ENCODE results near the gene CACNA1C.

CACNA1C gene

GRCh38 chr12:2183556-2184541 lies 131.1 kb downstream of the CACNA1C start:
- TF ChIP-seq CTCF (conservative IDR thresholded peaks at IDR 0.05; ENCODE audit: low read depth, low read length): peak; percentile 65

GRCh38 chr12:2185751-2186341 lies 133.1 kb downstream of the CACNA1C start:
- no peak overlapping the region for H3K4me3 ChIP-seq (ENCODE audit: low read depth, low read length)
- no peak for DNase-seq (ENCODE audit: low read depth)
- no peak for TF ChIP-seq CTCF (conservative IDR thresholded peaks at IDR 0.05; ENCODE audit: low read depth, low read length)

More at GRCh38 chr12:2183556-2184541, 131.1 kb downstream of the CACNA1C start:
- H3K4me3 ChIP-seq (ENCODE audit: low read depth, low read length): peak overlapping the region; percentile 15
- peak; percentile 81 for DNase-seq (ENCODE audit: low read depth)

GRCh38 chr12:2187195-2187945 lies 134.6 kb downstream of the CACNA1C start:
- TF ChIP-seq CTCF (conservative IDR thresholded peaks at IDR 0.05; ENCODE audit: low read depth, low read length): no peak
- H3K4me3 ChIP-seq (ENCODE audit: low read depth, low read length): no peak overlapping the region
- no peak for DNase-seq (ENCODE audit: low read depth)

GRCh38 chr12:2190085-2190484 lies 137.3 kb downstream of the CACNA1C start:
- TF ChIP-seq CTCF (conservative IDR thresholded peaks at IDR 0.05; ENCODE audit: low read depth, low read length): no peak
- no peak for DNase-seq (ENCODE audit: low read depth)
- H3K4me3 ChIP-seq (ENCODE audit: low read depth, low read length): no peak overlapping the region

GRCh38 chr12:2190896-2191533 lies 138.2 kb downstream of the CACNA1C start:
- TF ChIP-seq CTCF (conservative IDR thresholded peaks at IDR 0.05; ENCODE audit: low read depth, low read length): no peak
- H3K4me3 ChIP-seq (ENCODE audit: low read depth, low read length): no peak overlapping the region
- DNase-seq (ENCODE audit: low read depth): no peak

GRCh38 chr12:2191534-2192153 lies 138.9 kb downstream of the CACNA1C start:
- no peak for TF ChIP-seq CTCF (conservative IDR thresholded peaks at IDR 0.05; ENCODE audit: low read depth, low read length)
- H3K4me3 ChIP-seq (ENCODE audit: low read depth, low read length): no peak overlapping the region
- DNase-seq (ENCODE audit: low read depth): no peak

Data from choroid plexus epithelial cell (primary cell).